Transverse colon (tissue), 4 donors: ENCODE results near the gene PLCG2. TPM values are rescaled to one million over a fixed set of nuclear protein-coding genes. Genes with fewer than 3 reads are reported as not detected.

Experiments
- DNase-seq: peaks from one replicate; pipeline ENCODE4 v3.0.0-alpha.2; 2019
- H3K27ac ChIP-seq, 4 donors: fragments of 200-600 bp; sonication (generic); 2 replicates each; pipeline ENCODE4 v1.5.1; 2016 to 2018; ENCODE audit warnings: inconsistent platforms in 4 of 4
- H3K27me3 ChIP-seq: fragments of 200-600 bp; sonication (generic); 2 replicates; pipeline ENCODE4 v1.5.1; 2017; ENCODE audit warnings: inconsistent platforms
- H3K36me3 ChIP-seq, 4 donors: fragments of 200-600 bp; sonication (generic); 2 replicates each; pipeline ENCODE4 v1.5.1; 2017 to 2019; ENCODE audit warnings: inconsistent platforms in 4 of 4
- H3K4me1 ChIP-seq, 4 donors: fragments of 200-600 bp; sonication (generic); 2 replicates each; pipeline ENCODE4 v1.5.1; 2017 to 2020; ENCODE audit warnings: inconsistent platforms in 4 of 4
- H3K4me3 ChIP-seq, 4 donors: fragments of 200-600 bp; sonication (generic); 1 replicate in 1 of 4; 2 replicates in 3 of 4; pipeline versions ENCODE4 v1.5.1 to v1.6.1; 2017 to 2019; ENCODE audit warnings: inconsistent platforms in 4 of 4
- H3K9me3 ChIP-seq, 2 donors: fragments of 200-600 bp; sonication (generic); 2 replicates each; pipeline ENCODE4 v1.5.1; 2017 to 2019; ENCODE audit warnings: inconsistent platforms in 2 of 2
- CTCF ChIP-seq, 5 experiments: fragments of 200-600 bp in 3 of 5; fragments of 450-650 bp in 2 of 5; sonication (generic) in 3 of 5; IDR thresholded peaks; 1 replicate in 2 of 5; 2 replicates in 3 of 5; pipeline ENCODE4 v1.5.1; 2016 to 2017; ENCODE audit warnings: antibody characterized with exemption in 5 of 5, inconsistent platforms in 3 of 5, mild to moderate bottlenecking in 2 of 5, moderate library complexity in 1 of 5
- EP300 ChIP-seq: sonication (generic); formaldehyde crosslinking; IDR thresholded peaks from one replicate; pipeline ENCODE4 v1.6.1; 2017; ENCODE audit warnings: antibody characterized with exemption, low read depth
- POLR2A ChIP-seq: fragments of 450-650 bp; IDR thresholded peaks from one replicate; pipeline ENCODE4 v1.6.1; 2016; ENCODE audit warnings: antibody characterized with exemption, mild to moderate bottlenecking, moderate library complexity
- POLR2AphosphoS5 ChIP-seq, 3 donors: sonication (generic); formaldehyde crosslinking; IDR thresholded peaks; one replicate each; pipeline ENCODE4 v1.6.1; 2016; ENCODE audit warnings: antibody characterized with exemption in 3 of 3
- WGBS, 2 donors: methylation state at CpG; one replicate each; pipeline ENCODE4 v1.1.5; 2018; ENCODE audit warnings: low coverage in 1 of 2; 5-methylcytosine and 5-hydroxymethylcytosine counted together
- in situ Hi-C, 4 donors: fragments of 200-750 bp; cut with MboI; loops; one replicate each; pipeline versions ENCODE4 v1.15.0 to v1.15.1; 2017; ENCODE audit warnings: low sequenced_read_pairs in 3 of 4, low pct_ligation_motif_present in 1 of 4, low pct_unique_long_range_greater_than_20kb in 1 of 4
- intact Hi-C: fragments of 100-400 bp; cut with DNase I; formaldehyde crosslinking; loops from one replicate; pipeline ENCODE4 v1.15.1; 2023; ENCODE audit warnings: low total_unique reads
- total RNA-seq, 4 donors: library from RNA; depleted of rRNA; stranded (reverse); fragments of >200 nt; gene quantifications; one replicate each; pipeline ENCODE4 v1.1.0, GENCODE V29; 2016

Gene PLCG2
- total RNA-seq, 4 donors from 2014 or later: 9.0 to 65.9 (median 28.6) TPM

- no peaks in the 10 kb centered on the region for H3K36me3 ChIP-seq
- intact Hi-C loops (no loop called here), in situ Hi-C loops (no loop called here)
- H3K27ac ChIP-seq: no peak overlapping the region
- TF ChIP-seq CTCF (IDR thresholded peaks at IDR 0.05) (no peak), POLR2AphosphoS5 (IDR thresholded peaks at IDR 0.05) (no peak), POLR2A (no peak), EP300 (no peak)
- H3K4me1 ChIP-seq: no peaks in the 10 kb centered on the region
- H3K4me3 ChIP-seq: no peak overlapping the region
- DNase-seq: no peak
- H3K27me3 ChIP-seq: no peaks in the 10 kb centered on the region
- no peaks in the 10 kb centered on the region for H3K9me3 ChIP-seq
- 76 to 81% methylated on average over 2 to 4 of the region's 4 CpGs for WGBS, 2 donors
Measured at GRCh38 chr16:81848306-81848853, 69.3 kb downstream of the PLCG2 start.

- intact Hi-C loops: no loop called here
- 64 to 71% methylated on average over 9 to 10 of the region's 10 CpGs for WGBS, 2 donors
- in situ Hi-C loops: no loop called here
Measured at GRCh38 chr16:81850197-81850944, 71.3 kb downstream of the PLCG2 start.

GRCh38 chr16:81852347-81852746, 73.3 kb downstream of the PLCG2 start:
- no peaks in the 10 kb centered on the region for H3K36me3 ChIP-seq
- intact Hi-C loops: no loop called here
- H3K9me3 ChIP-seq: no peaks in the 10 kb centered on the region
- TF ChIP-seq POLR2A (no peak), CTCF (IDR thresholded peaks at IDR 0.05) (no peak), POLR2AphosphoS5 (IDR thresholded peaks at IDR 0.05) (no peak), EP300 (no peak)
- H3K4me3 ChIP-seq: no peak overlapping the region
- no peak for DNase-seq
- in situ Hi-C loops: no loop called here
- WGBS, 2 donors: 71 to 90% methylated on average over 1 to 2 of the region's 2 CpGs
- H3K27ac ChIP-seq: no peak overlapping the region
- no peaks in the 10 kb centered on the region for H3K4me1 ChIP-seq
- no peaks in the 10 kb centered on the region for H3K27me3 ChIP-seq

More at GRCh38 chr16:81850197-81850944, 71.3 kb downstream of the PLCG2 start:
- H3K4me3 ChIP-seq: no peak overlapping the region
- no peak overlapping the region for H3K27ac ChIP-seq
- H3K27me3 ChIP-seq: no peaks in the 10 kb centered on the region
- no peaks in the 10 kb centered on the region for H3K36me3 ChIP-seq
- no peaks in the 10 kb centered on the region for H3K9me3 ChIP-seq
- TF ChIP-seq POLR2AphosphoS5 (IDR thresholded peaks at IDR 0.05): no peak
- TF ChIP-seq CTCF (IDR thresholded peaks at IDR 0.05): no peak
- TF ChIP-seq EP300: no peak
- TF ChIP-seq POLR2A: no peak
- DNase-seq: no peak
- H3K4me1 ChIP-seq: no peaks in the 10 kb centered on the region

- no peaks in the 10 kb centered on the region for H3K27me3 ChIP-seq
- H3K36me3 ChIP-seq: no peaks in the 10 kb centered on the region
- no peaks in the 10 kb centered on the region for H3K9me3 ChIP-seq
- H3K27ac ChIP-seq: no peak overlapping the region
- DNase-seq: no peak
- no peaks in the 10 kb centered on the region for H3K4me1 ChIP-seq
- TF ChIP-seq POLR2AphosphoS5 (IDR thresholded peaks at IDR 0.05) (no peak), POLR2A (no peak), CTCF (IDR thresholded peaks at IDR 0.05) (no peak), EP300 (no peak)
- intact Hi-C loops (no loop called here), in situ Hi-C loops (no loop called here)
- H3K4me3 ChIP-seq: no peak overlapping the region
- 85 to 94% methylated on average over 6 to 8 of the region's 8 CpGs for WGBS, 2 donors
Measured at GRCh38 chr16:81855552-81856153, 76.6 kb downstream of the PLCG2 start.
